HepG2 (cell line): Measurements from ENCODE around the gene SCMH1. TPM values are rescaled to one million over a fixed set of nuclear protein-coding genes. Genes with fewer than 3 reads are reported as not detected.

Source experiments
- ATAC-seq: fragments of 200-7000 bp; cut with Tn5 transposase; 3 replicates; pipeline ENCODE4 v1.9.1; 2020; ENCODE audit warnings: mild to moderate bottlenecking, moderate library complexity
- BruUV-seq: library from RNA; stranded (reverse); fragments of 400-500 nt; replicated peaks from 2 replicates; lab custom pipeline; 2021; lab: Mats Ljungman, UMichigan
- CTCF ChIA-PET: fragments of 300-600 bp; formaldehyde crosslinking; extraction: SDS; loops from one replicate; lab custom pipeline; 2021; ENCODE audit warnings: low total read pairs, inconsistent platforms, low intra/inter-chr PET ratio; lab: Yijun Ruan, JAX
- POLR2A ChIA-PET: fragments of 350-600 bp; sonication (Branson Sonifier 250); formaldehyde crosslinking; loops from one replicate; lab custom pipeline; 2020; ENCODE audit warnings: antibody characterized with exemption, inconsistent platforms; lab: Yijun Ruan, JAX
- DNase-seq: peaks from one replicate; pipeline ENCODE4 v3.0.0-alpha.2; 2015; ENCODE audit warnings: low spot score
- FAIRE-seq: peaks from 3 replicates; lab custom pipeline; 2011; peaks lifted over from hg19 to GRCh38; lab: Jason Lieb, UNC
- H2AFZ ChIP-seq: one replicate; pipeline ENCODE4 v1.6.1; 2011; ENCODE audit warnings: low read length, inconsistent platforms
- H3K27ac ChIP-seq: fragments of 300-600 bp; 3 replicates; pipeline ENCODE4 v1.8.0; 2011; ENCODE audit warnings: mixed run types, mild to moderate bottlenecking, mixed read lengths, low read length, inconsistent platforms; ENCODE audit not compliant: insufficient read depth; ENCODE audit errors: extremely low read length
- H3K27me3 ChIP-seq, 2 experiments: fragments of 200-600 bp in 1 of 2; 2 replicates in 1 of 2; 3 replicates in 1 of 2; pipeline versions ENCODE4 v1.6.0 to v1.8.0; 2011; ENCODE audit warnings: low read length in 2 of 2, mild to moderate bottlenecking in 2 of 2, moderate library complexity in 2 of 2, inconsistent platforms in 1 of 2; ENCODE audit not compliant: insufficient read depth in 2 of 2, control insufficient read depth in 1 of 2
- H3K36me3 ChIP-seq, 2 experiments: fragments of 200-600 bp in 1 of 2; replicated peaks in 1 of 2; 2 replicates in 1 of 2; 3 replicates in 1 of 2; pipeline versions ENCODE4 v1.5.1 to v1.8.0; 2011; ENCODE audit warnings: low read length in 2 of 2, inconsistent platforms in 1 of 2; ENCODE audit not compliant: insufficient read depth in 2 of 2, control insufficient read depth in 1 of 2
- H3K4me1 ChIP-seq: 2 replicates; pipeline ENCODE4 v1.5.1; 2012; ENCODE audit warnings: low read length, inconsistent platforms; ENCODE audit not compliant: insufficient read depth
- H3K4me2 ChIP-seq: 2 replicates; pipeline ENCODE4 v1.6.0; 2011; ENCODE audit warnings: low read depth, low read length, inconsistent platforms
- H3K4me3 ChIP-seq, 3 experiments: fragments of 200-600 bp in 1 of 3; sonication (generic), shearing (Covaris generic) in 1 of 3; replicated peaks in 1 of 3; 2 replicates each; pipeline ENCODE4 v1.5.1; 2011 to 2016; ENCODE audit warnings: low read length in 3 of 3, inconsistent platforms in 2 of 3, low read depth in 2 of 3, mild to moderate bottlenecking in 2 of 3, control low read depth in 1 of 3, mixed read lengths in 1 of 3; ENCODE audit not compliant: insufficient read depth in 1 of 3
- H3K79me2 ChIP-seq: one replicate; pipeline ENCODE4 v1.6.1; 2011; ENCODE audit warnings: low read length, inconsistent platforms; ENCODE audit not compliant: insufficient read depth
- H3K9ac ChIP-seq: 2 replicates; pipeline ENCODE4 v1.6.0; 2011; ENCODE audit warnings: mild to moderate bottlenecking, low read depth, low read length, inconsistent platforms; ENCODE audit not compliant: insufficient read depth
- H3K9me3 ChIP-seq: 2 replicates; pipeline ENCODE4 v1.5.1; 2012; ENCODE audit warnings: mild to moderate bottlenecking, low read length
- H4K20me1 ChIP-seq: 2 replicates; pipeline ENCODE4 v1.6.0; 2011; ENCODE audit warnings: inconsistent platforms, mild to moderate bottlenecking, low read length, moderate library complexity; ENCODE audit not compliant: insufficient read depth
- HDAC1 ChIP-seq: sonication (generic); formaldehyde crosslinking; IDR thresholded peaks from 2 replicates; pipeline ENCODE4 v1.5.1; 2020; ENCODE audit warnings: mild to moderate bottlenecking, missing genetic modification reagents
- KDM2A ChIP-seq: sonication (generic); formaldehyde crosslinking; IDR thresholded peaks from 2 replicates; pipeline ENCODE4 v1.4.0; 2020; ENCODE audit warnings: low read depth, missing genetic modification reagents, borderline replicate concordance
- MIER3 ChIP-seq: IDR thresholded peaks from 2 replicates; pipeline ENCODE4 v1.6.1; 2016; ENCODE audit warnings: missing compliant biosample characterization, borderline replicate concordance
- NFE2L2 ChIP-seq: fragments of 150-350 bp; IDR thresholded peaks from 2 replicates; pipeline ENCODE4 v1.6.1; 2014; ENCODE audit warnings: low read length
- SALL2 ChIP-seq: sonication (generic); formaldehyde crosslinking; IDR thresholded peaks from 2 replicates; pipeline ENCODE4 v1.8.1; 2023; ENCODE audit warnings: mild to moderate bottlenecking, missing genetic modification reagents, inconsistent platforms
- SNAPC2 ChIP-seq: sonication (generic); formaldehyde crosslinking; IDR thresholded peaks from 2 replicates; pipeline ENCODE4 v1.8.1; 2022; ENCODE audit warnings: mild to moderate bottlenecking, missing genetic modification reagents
- ZNF17 ChIP-seq: sonication (generic); formaldehyde crosslinking; IDR thresholded peaks from 2 replicates; pipeline ENCODE4 v1.5.0; 2020; ENCODE audit warnings: mild to moderate bottlenecking, missing genetic modification reagents
- ZNF563 ChIP-seq: sonication (generic); formaldehyde crosslinking; IDR thresholded peaks from 2 replicates; pipeline ENCODE4 v1.8.0; 2022; ENCODE audit warnings: mild to moderate bottlenecking, moderate library complexity, missing genetic modification reagents
- ZNF572 ChIP-seq: sonication (generic); formaldehyde crosslinking; IDR thresholded peaks from 2 replicates; pipeline ENCODE4 v1.5.1; 2020; ENCODE audit warnings: mild to moderate bottlenecking, missing genetic modification reagents
- ZNF772 ChIP-seq: sonication (generic); formaldehyde crosslinking; IDR thresholded peaks from 2 replicates; pipeline ENCODE4 v1.5.0; 2020; ENCODE audit warnings: mild to moderate bottlenecking, missing genetic modification reagents
- WGBS: methylation state at CpG from one replicate; pipeline ENCODE4 v1.1.6; 2017; ENCODE audit warnings: low lambda C conversion rate; 5-methylcytosine and 5-hydroxymethylcytosine counted together
- in situ Hi-C: cut with HindIII; loops from 2 replicates; pipeline ENCODE4 v1.10.0; 2017; ENCODE audit warnings: low pct_unique_long_range_greater_than_20kb; ENCODE audit not compliant: extremely low pct_ligation_motif_present
- intact Hi-C: fragments of 100-400 bp; cut with micrococcal nuclease; formaldehyde crosslinking; loops from one replicate; pipeline ENCODE4 v1.10.0; 2022; ENCODE audit not compliant: unreplicated experiment
- polyA plus RNA-seq, 8 experiments: library from polyadenylated mRNA; depleted of rRNA in 3 of 8; stranded (reverse) in 7 of 8; unstranded in 1 of 8; fragments of >200 nt; fragmentation: Illumina TruSeq in 4 of 8; extraction: Trizol in 4 of 8; gene quantifications; 2 replicates each; pipeline versions ENCODE4 v1.2.1 to v1.2.3, GENCODE V29; 2011 to 2016; ENCODE audit warnings: low read depth in 4 of 8, missing spikeins in 1 of 8, mixed read lengths in 1 of 8; ENCODE audit not compliant: insufficient read depth in 1 of 8
- total RNA-seq, 5 experiments: library from RNA; depleted of rRNA; stranded (reverse); fragments of >200 nt; fragmentation: Illumina TruSeq; extraction: Trizol; gene quantifications; 2 replicates each; pipeline ENCODE4 v1.2.3, GENCODE V29; 2016; ENCODE audit warnings: low read depth in 1 of 5
- TF ChIP-seq, protein P1 (sequence below): sonication (generic); formaldehyde crosslinking; IDR thresholded peaks from 2 replicates; pipeline ENCODE4 v1.9.0; 2021; ENCODE audit warnings: missing genetic modification reagents, mild to moderate bottlenecking, borderline replicate concordance
- TF ChIP-seq, protein P2 (sequence below): sonication (generic); formaldehyde crosslinking; IDR thresholded peaks from 2 replicates; pipeline ENCODE4 v1.4.0; 2020; ENCODE audit warnings: missing genetic modification reagents
- TF ChIP-seq, protein P3 (sequence below): sonication (generic); formaldehyde crosslinking; conservative IDR thresholded peaks from 2 replicates; pipeline ENCODE4 v1.4.0; 2020; ENCODE audit warnings: missing genetic modification reagents

Gene SCMH1
- total and polyA plus RNA-seq, 2 of the 13 experiments (the other 11 are each of a cell fraction or from before 2014, with no cell fraction given): 41.8 to 52.6 TPM

DNA sequence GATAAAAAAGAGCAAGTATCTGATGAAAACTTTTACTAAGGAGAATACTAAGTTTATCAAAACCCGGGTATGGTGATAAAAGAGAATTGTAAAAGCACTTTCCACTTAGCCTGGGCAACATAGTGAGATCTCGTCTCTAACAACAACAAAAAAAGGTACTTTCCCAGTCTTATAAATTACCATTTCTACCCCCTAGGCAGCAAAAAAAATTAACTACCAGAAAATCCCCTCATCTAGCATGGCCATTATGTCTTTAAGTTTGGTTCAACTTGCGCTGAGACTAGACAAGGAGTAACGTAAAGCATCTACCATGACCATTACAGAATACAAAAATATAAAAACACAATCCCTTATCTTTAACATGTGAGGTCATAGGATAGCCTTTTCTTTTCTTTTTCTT, 141.9 kb downstream of the SCMH1 start:
- in situ Hi-C loops: no loop called here
- DNase-seq: no peak
- ChIA-PET CTCF (no interaction called here), POLR2A (no interaction called here)
- H3K36me3 ChIP-seq: peaks cover 1 to 6% of the 10 kb centered on the region in 2 experiments; a peak in 2 of 5 replicates
- no peak overlapping the region for H2AFZ ChIP-seq
- intact Hi-C loops: no loop called here
- ATAC-seq: no peak
- H3K9ac ChIP-seq: no peak overlapping the region
- 97% methylated on average over 4 of the region's 4 CpGs for WGBS
- no peaks in the 10 kb centered on the region for H3K27me3 ChIP-seq
- BruUV-seq: no TSS peak
- no peaks in the 10 kb centered on the region for H3K9me3 ChIP-seq
- H3K4me1 ChIP-seq: no peaks in the 10 kb centered on the region
- no peak for FAIRE-seq
- H3K4me3 ChIP-seq: no peak overlapping the region
- TF ChIP-seq ZNF572 (CRISPR knock-in tag) (no peak), ZNF563 (CRISPR knock-in tag) (no peak), ZNF17 (CRISPR knock-in tag) (no peak), HDAC1 (no peak), ZNF772 (CRISPR knock-in tag) (no peak), KDM2A (CRISPR knock-in tag) (no peak), NFE2L2 (no peak), MIER3 (CRISPR knock-in tag) (no peak), SALL2 (CRISPR knock-in tag) (no peak), SNAPC2 (CRISPR knock-in tag) (no peak)
- TF ChIP-seq, protein P1, sequence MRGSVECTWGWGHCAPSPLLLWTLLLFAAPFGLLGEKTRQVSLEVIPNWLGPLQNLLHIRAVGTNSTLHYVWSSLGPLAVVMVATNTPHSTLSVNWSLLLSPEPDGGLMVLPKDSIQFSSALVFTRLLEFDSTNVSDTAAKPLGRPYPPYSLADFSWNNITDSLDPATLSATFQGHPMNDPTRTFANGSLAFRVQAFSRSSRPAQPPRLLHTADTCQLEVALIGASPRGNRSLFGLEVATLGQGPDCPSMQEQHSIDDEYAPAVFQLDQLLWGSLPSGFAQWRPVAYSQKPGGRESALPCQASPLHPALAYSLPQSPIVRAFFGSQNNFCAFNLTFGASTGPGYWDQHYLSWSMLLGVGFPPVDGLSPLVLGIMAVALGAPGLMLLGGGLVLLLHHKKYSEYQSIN (CRISPR knock-in tag): no peak
- TF ChIP-seq, protein P2, sequence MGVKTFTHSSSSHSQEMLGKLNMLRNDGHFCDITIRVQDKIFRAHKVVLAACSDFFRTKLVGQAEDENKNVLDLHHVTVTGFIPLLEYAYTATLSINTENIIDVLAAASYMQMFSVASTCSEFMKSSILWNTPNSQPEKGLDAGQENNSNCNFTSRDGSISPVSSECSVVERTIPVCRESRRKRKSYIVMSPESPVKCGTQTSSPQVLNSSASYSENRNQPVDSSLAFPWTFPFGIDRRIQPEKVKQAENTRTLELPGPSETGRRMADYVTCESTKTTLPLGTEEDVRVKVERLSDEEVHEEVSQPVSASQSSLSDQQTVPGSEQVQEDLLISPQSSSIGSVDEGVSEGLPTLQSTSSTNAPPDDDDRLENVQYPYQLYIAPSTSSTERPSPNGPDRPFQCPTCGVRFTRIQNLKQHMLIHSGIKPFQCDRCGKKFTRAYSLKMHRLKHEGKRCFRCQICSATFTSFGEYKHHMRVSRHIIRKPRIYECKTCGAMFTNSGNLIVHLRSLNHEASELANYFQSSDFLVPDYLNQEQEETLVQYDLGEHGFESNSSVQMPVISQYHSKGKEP (CRISPR knock-in tag): no peak
- TF ChIP-seq, protein P3, sequence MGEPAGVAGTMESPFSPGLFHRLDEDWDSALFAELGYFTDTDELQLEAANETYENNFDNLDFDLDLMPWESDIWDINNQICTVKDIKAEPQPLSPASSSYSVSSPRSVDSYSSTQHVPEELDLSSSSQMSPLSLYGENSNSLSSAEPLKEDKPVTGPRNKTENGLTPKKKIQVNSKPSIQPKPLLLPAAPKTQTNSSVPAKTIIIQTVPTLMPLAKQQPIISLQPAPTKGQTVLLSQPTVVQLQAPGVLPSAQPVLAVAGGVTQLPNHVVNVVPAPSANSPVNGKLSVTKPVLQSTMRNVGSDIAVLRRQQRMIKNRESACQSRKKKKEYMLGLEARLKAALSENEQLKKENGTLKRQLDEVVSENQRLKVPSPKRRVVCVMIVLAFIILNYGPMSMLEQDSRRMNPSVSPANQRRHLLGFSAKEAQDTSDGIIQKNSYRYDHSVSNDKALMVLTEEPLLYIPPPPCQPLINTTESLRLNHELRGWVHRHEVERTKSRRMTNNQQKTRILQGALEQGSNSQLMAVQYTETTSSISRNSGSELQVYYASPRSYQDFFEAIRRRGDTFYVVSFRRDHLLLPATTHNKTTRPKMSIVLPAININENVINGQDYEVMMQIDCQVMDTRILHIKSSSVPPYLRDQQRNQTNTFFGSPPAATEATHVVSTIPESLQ (CRISPR knock-in tag): no peak
- H4K20me1 ChIP-seq: no peaks in the 10 kb centered on the region
- H3K79me2 ChIP-seq: no peaks in the 10 kb centered on the region
- no peak overlapping the region for H3K4me2 ChIP-seq
- no peak overlapping the region for H3K27ac ChIP-seq
